GM21528 (cell line): ENCODE measurements around the gene RICTOR.
"Not testable (repeated sequence)": the region's sequence is repeated elsewhere in the genome, so short reads cannot be mapped to it uniquely, and the experiment has no call there.

Source experiments
- ATAC-seq: cut with Tn5 transposase; IDR thresholded peaks from one replicate; pipeline ENCODE4 v1.9.1; 2021; ENCODE audit warnings: mild to moderate bottlenecking, moderate library complexity; ENCODE audit not compliant: unreplicated experiment, low FRiP score

The RICTOR gene

DNA sequence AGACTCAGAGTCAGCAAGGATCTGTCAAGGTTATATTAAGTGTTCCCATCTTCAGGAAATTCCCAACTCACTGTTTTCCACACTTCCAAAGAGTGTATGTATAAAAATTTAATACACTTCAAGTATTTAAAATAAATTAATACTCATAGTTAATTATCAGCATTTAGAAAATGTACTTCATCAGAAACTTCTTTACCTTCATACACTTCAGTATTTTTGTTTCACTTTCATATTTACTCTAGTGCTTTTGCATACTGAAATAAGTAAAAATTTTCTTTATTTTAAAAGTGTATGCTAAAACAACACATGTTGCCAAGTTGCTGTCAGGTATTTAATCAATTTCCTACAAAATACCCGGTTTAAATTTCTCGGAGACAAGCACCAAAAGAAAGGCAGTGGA lies 16.5 kb downstream of the RICTOR start:
- peak; percentile 52 for ATAC-seq

DNA sequence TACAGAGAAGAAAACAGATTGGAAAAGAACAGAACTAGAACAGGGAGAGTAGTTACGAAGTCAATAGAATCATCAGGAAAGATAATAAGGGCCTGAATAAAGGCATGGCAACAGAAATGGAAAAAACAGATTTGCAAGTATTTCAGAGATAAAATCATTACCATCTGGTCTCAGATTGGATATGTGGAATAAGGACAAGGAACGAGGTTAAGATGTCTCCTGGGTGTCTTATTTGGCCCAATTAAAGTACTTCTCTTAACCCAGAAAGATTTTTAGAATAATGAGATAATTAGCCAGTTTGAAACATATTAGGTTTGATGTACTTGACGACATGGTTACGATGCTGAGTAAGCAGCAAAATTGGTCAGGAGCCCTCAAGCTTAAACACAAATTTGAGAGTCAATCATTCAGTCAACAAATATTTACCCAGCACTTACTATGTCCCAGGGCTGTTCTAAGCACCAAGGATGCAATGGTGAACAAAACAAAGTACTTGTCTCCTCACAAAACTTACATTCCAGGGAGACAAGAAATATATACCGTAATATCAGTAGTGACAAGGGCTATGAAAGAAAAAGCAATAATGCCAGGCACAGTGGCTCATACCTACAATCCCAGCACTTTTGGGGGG lies 18.3 kb downstream of the RICTOR start:
- ATAC-seq: no peak

DNA sequence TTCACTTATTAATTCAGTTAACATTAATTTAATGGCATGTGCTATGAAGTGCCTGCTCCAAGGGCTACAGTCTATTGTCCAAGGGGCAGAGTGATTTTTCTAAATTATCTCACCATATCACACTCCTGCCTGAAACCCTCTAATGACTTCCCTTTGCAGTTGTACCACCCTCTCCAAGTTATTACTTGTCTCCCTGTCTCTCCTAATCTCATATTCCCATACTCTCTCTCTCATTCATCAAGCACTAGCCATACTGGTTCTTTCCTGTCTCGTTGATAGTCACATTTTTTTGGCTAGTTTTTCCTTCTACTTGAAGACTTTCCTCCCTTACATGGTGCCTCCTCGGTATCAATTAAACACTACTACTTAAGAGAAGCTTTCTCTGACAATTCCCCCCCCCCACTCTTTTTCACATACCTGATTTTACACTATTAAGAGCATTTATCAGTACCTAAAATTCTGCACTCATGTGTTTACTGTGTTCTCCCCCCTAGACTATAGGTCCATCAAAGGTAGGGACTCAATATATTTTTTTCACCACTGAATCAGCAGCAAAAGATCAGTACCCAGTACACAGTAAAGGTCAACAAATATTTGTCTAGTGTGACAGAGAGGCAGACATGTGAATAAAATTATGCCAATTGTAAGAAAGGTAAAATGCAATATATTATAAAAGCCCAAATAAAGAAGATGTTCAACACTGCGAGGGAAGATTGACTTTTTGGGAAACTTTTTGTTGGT lies 19.0 kb downstream of the RICTOR start:
- no peak for ATAC-seq

DNA sequence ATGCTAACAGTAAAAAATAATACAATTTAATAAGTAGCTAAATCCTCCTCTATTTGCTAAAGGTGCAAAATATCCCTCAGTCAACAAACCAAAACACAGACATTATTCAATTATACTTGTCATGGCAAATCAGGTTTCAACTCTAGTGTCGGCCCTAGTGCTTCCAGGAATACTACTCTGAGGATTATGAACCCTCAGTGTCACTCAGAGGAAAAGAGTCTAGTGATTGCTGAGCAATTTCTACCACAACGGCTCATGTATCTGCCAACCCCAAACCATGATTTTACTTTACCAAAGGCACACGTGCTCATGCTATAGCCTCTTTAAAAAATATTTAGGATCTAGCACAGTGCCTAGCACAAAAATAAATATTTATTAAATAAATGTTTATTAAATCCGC lies 21.0 kb downstream of the RICTOR start:
- ATAC-seq: no peak

DNA sequence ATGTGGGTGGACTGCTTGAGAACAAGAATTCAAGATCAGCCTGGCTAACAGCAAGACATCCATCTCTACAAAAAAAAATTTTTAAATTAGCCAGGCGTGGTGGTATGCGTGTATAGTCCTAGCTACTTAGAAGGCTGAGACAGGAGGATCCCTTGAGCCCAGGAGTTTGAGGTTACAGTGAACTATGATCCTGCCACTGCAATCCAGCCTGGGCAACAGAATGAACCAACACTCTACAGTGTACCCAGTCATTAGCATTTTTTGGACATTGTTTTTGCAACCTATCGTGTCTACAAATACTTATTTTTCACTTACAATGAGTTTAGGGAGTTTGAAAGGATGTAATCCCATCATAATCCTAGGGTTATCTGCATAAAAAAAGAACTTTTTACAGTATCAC lies 22.1 kb downstream of the RICTOR start:
- no peak for ATAC-seq

DNA sequence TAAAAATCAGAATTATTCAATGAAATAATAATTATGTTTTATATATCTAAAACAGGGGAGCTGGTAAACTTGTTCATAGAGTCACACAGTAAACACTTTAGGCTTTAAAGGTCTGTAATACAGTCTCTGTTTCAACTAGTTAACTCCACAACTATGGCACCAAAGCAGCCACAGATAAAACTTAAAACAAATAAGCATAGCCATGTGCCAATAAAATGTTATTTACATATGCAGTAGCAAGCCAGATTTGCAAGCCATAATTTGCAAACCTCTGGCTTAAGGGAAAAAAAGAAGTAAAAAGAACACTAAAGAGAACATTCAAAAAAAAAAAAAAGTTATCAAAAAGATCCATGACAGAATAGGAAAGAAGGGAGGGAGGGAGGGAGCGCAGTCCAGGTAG lies 24.9 kb downstream of the RICTOR start:
- ATAC-seq: no peak

DNA sequence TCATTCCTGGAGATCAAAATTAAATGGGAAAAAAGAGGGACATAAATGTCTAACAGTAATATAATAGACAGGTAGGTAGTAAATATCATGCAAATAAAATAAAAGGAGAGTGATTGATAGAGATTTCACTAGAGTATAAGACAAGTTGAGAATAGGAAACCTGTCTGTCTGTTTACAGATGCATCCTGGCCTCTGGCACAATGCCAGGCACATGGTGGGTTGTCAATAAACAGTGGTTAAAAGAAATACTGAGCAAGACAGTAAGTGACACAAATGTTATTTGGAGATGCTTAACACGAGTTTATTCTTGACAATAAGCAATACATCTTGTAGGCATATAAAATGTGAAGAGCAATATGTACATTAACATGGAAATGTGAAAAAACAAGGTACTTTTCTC lies 33.3 kb downstream of the RICTOR start:
- no peak for ATAC-seq

DNA sequence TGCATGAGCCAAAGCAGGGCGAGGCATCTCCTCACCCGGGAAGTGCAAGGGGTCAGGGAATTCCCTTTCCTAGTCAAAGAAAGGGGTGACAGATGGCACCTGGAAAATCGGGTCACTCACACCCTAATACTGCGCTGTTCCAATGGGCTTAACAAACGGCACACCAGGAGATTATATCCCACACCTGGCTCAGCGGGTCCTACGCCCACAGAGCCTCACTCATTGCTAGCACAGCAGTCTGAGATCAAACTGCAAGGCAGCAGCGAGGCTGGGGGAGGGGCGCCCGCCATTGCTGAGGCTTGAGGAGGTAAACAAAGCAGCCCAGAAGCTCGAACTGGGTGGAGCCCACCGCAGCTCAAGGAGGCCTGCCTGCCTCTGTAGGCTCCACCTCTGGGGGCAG lies 39.7 kb downstream of the RICTOR start:
- ATAC-seq: not testable (repeated sequence)

DNA sequence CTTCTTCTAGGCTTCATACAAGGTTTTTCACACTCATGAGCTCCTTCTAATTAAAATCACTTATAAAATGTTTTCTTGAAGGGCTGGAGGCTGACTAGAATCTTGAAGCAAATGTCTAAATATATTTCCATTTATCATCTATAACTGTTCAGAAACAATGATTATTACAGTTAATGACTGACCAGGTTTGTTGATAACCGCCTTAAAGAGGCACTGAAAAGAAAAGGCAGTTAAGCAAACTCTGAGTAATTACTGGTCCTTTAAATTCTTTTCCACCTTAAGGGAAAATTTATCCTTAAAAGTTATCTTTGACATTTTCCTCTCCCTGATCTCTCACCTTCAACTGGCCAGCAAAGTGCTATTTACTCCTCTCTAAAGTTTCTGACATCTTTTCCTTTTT lies 43.2 kb downstream of the RICTOR start:
- no peak for ATAC-seq

DNA sequence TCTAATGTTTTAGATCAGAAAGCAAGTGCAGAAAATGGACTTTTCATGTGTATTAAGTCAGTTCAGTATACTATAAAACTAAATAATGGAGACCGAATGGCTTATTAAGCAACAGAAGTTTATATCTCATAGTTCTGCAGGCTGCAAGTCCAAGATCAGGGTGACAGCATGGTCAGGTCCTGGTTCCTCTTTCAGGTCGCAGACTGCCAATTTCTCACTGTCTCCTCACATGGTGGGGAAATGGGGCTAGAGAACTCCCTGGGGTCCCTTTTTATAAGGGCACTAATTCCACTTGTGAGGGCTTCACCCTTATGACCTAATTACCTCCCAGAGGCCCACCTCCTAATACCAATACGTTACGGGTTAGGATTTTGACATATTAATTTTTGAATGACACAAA lies 48.7 kb downstream of the RICTOR start:
- ATAC-seq: no peak

DNA sequence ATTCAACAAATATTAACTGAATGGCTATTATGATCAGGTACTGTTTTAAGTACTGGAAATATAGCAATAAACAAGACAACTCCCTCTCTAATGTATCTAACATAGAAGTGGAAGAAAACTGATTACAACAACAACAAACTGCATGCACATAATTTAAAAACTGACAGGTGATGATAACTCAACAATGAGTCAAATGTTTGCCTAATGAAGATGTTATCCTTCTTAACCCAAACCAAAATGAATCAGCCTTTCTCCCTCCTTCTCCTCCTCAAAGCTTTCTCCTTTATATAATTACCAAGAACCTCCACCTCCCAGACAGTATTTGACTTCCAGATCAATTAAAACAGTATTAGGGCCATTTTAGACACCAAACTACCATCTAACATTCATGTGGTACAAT lies 49.3 kb downstream of the RICTOR start:
- ATAC-seq: no peak

DNA sequence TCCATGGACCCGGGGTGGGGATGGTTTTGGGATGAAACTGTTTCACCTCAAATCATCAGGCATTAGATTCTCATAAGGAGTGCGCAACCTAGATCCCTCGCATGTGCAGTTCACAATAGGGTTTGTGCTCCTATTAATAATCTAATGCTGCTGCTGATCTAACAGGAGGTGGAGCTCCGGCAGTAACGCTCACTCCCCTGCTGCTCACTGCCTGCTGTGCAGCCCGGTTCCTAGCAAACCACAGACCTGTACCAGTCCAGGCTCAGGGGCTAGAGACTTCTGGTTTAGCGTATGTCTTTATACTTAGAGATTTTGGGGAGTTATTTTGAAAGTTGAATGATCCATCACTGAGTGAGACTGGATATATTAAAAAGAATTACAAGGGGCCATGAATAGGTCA lies 50.2 kb downstream of the RICTOR start:
- no peak for ATAC-seq

DNA sequence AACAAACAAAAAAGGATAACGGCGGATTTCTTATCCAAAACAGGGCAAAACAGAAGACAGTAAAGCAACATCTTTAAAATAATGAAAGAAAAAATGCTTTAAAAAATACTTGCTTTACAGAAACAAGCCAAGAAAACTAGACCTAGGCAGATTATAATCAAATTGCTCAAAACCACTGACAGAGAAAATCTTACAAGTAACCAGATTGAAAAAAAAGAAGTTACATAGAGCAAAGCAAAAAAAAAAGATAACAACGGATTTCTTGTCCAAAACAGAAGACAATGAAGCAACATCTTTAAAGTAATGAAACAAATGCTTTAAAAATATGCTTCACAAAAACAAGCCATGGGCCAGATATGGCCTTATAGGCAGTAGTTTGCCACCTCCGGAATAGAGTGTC lies 51.1 kb downstream of the RICTOR start:
- no peak for ATAC-seq

DNA sequence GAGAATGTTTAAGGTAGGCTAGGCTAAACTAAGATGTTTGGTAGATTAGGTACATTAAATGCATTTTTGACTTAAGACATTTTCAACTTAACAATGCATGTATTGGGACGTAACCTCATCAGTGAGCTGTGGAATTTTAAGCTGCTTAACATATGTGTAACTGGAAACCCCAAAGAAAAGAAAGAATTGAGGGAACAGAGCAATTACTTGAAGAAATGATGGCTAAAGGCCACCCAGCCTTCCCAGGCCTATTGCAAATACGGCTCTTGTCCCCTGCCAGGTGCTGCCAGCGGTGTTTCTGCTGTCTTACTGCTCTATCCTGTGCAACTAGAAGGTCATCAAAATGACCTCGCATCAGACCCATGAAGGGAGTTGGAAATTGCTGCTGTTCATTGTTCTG lies 52.0 kb downstream of the RICTOR start:
- ATAC-seq: no peak

DNA sequence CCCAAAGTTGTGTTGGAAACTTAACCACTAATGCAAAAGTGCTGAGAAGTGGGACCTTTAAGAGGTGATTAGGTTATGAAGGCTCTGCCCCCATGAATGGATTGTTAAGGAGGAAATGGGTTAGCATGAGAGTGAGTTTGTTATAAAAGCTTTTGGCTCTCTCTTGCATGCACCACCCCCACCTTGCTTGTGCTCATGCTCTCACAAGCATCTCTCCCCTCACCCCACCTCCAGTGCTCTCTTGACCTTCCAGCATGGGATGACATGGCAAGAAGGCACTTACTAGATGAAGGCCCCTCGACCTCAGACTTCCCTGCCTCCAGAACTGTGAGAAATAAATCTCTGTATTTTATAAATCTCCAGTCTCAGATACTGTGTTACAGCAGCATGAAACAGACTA lies 52.8 kb downstream of the RICTOR start:
- no peak for ATAC-seq

DNA sequence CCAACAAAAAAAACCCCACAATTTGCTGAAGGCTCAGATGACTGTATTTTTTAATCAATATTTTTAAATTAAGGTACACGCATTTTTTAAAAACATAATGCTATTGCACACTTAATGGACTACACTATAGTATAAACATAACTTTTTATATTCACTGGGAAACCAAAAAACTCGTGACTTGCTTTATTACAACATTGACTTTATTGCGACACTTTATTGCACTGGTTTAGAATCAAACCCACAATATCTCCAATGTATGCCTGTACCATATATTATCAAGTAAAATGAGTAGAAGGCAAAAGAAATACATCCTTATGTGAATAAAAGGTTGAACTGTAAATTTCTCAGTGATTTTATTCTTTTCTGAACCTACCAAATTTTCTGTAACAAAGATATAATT lies 53.7 kb downstream of the RICTOR start:
- ATAC-seq: no peak

DNA sequence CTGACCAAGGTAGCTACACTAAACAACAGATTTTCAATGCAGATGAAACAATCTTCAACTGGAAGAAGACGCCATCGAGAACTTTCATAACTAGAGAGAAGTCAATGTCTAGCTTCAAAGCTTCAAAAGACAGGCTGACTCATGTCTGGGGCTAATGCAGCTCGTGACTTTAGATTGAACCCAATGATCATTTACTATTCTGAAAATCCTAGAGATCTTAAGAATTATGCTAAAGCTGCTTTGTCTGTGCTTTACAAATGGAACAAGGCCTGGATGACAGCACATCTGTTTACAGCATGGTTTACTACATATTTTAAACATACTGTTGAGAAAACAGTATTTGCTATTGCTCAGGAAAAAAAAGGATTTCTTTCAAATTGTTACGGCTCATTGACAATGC lies 54.9 kb downstream of the RICTOR start:
- no peak for ATAC-seq

DNA sequence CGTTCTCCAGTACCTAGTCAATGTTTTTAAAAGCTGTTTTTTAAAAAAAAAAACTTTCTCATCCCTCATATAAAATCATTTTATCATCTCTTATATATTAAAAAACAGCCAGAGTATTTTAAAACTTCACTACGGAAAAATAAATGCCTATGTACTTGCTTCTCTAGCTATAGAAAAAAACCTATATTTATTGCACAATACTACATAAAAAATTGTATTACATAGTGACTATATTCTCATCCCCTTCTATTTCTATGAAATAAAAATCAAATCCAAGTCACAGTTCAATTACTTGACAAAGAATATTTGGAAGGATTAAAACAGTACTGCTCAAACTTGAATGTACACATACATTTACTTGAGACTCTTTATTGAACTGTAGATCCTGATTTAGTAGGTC lies 56.7 kb downstream of the RICTOR start:
- ATAC-seq: no peak

DNA sequence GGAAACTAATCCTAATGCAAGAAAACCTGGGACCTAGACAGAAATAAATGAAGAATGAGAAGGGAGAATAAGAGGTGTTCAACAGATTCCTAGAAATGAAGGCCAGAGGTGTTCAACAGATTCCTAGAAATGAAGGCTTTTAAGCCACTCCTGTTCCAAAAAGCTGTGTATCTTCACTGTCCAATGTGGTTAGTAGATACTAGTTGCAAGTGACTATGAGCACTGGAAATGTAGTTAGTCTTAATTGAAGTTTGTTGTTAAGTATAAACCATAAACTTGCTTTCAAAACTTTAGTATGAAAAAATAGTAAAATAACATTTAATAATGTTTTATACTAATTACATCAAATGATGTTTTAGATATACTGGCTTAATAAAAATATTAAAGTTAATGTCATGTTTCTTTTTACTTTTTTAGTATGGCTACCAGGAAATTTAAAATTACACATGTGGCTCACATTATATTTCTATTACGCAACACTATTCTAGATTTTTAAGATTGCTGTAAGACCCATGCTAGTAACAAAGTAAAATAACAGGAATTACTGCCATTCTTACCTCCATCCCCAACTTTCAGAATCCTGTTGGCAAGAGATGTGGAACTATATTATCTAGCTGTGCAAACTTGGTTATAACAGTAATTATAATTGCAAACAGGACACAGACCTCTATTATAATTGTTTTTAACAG lies 57.5 kb downstream of the RICTOR start:
- no peak for ATAC-seq

DNA sequence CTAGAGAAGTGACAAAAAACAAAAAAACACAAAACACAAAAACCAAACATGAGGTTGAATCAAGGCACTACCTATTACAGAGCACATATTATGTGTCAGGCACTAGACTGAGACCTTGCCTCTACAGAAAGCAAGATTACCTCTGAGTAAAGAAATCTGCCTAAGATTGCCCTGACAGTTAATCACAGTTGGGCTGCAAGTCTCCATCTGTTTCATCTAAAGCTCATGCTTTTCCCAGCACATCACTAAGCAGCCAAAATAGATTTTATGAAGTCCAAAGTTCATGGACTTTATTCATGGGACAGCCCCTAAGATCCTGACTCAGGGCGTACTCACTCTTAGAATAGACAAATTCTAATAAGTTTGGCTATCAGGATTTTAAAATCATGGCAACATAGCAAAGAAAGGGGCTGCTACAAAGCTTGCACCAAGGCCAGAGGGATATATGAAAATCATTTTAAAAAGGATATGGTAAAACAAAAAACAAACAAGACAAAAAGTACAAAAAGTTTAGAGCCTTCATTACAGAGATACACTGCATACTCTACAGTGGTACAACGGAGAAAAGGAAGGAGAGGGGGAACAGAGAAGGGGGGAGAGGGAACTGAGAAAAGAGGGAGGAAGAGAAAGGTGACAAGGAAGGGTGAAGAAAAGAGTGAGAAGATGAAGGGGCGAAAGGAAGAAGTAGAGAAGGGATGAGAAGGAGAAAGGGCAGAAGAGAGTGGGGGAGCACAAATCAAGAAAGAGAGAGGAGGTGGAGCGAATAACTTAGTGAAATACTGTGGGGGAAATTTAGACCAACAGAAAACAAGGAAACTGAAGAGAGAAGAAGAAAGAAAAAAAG lies 58.2 kb downstream of the RICTOR start:
- ATAC-seq: no peak

DNA sequence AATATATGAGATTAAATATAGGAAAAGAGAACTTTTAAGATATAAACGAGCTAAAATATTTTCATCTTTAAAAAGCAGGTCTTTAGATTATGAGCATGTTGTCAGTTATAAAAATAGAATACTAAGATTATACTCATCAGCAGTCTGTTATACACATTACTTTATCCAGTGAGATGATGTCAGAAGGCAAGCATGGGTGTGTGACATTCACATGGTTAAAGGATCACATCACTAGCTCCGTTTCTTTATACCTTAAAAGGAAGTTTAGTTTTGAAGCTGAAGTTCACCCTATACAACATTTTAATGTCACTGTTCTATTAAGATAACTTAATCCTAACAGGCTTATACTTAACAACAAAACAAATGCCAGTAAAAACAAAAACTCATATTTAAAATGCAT lies 59.6 kb downstream of the RICTOR start:
- ATAC-seq: no peak
